Measurements from ENCODE around the gene VIPR2. TPM values are rescaled to one million over a fixed set of nuclear protein-coding genes. Genes with fewer than 3 reads are reported as not detected.
"Not testable (repeated sequence)": the region's sequence is repeated elsewhere in the genome, so short reads cannot be mapped to it uniquely, and the experiment has no call there.

VIPR2 gene
- total and polyA plus RNA-seq, 2 experiments from 2014 or later, result 2.2 to 2.4 TPM

- no peak for DNase-seq (ENCODE audit: low read depth in 1 of 2, low spot score in 1 of 2)
- Histone ChIP-seq H3K27me3 (no peaks in the 10 kb centered on the region), H3K36me3 (no peaks in the 10 kb centered on the region), H3K4me3 (no peak overlapping the region), H3K9me3 (ENCODE audit: low read depth) (no peaks in the 10 kb centered on the region), H3K4me1 (ENCODE audit: low read depth) (no peaks in the 10 kb centered on the region), H3K27ac (no peak overlapping the region)
- TF ChIP-seq CTCF (IDR thresholded peaks at IDR 0.05; ENCODE audit: low read depth, low read length), result no peak
Observed at GRCh38 chr7:159169391-159169790, 24.7 kb upstream of the VIPR2 start.

- H3K36me3 ChIP-seq, result no peaks in the 10 kb centered on the region
- no peaks in the 10 kb centered on the region for H3K27me3 ChIP-seq
- no peaks in the 10 kb centered on the region for H3K4me1 ChIP-seq (ENCODE audit: low read depth)
- no peak overlapping the region for H3K27ac ChIP-seq
- TF ChIP-seq CTCF (IDR thresholded peaks at IDR 0.05; ENCODE audit: low read depth, low read length), result no peak
- H3K4me3 ChIP-seq, result no peak overlapping the region
- DNase-seq (ENCODE audit: low read depth in 1 of 2, low spot score in 1 of 2), result no peak
- H3K9me3 ChIP-seq (ENCODE audit: low read depth), result no peaks in the 10 kb centered on the region
Observed at GRCh38 chr7:159167139-159167538, 22.5 kb upstream of the VIPR2 start.

GRCh38 chr7:159166530-159166929 lies 21.9 kb upstream of the VIPR2 start:
- DNase-seq (ENCODE audit: low read depth in 1 of 2, low spot score in 1 of 2), result no peak
- H3K27ac ChIP-seq, result no peak overlapping the region
- no peak for TF ChIP-seq CTCF (IDR thresholded peaks at IDR 0.05; ENCODE audit: low read depth, low read length)
- no peaks in the 10 kb centered on the region for H3K36me3 ChIP-seq
- H3K4me3 ChIP-seq, result no peak overlapping the region
- H3K27me3 ChIP-seq, result no peaks in the 10 kb centered on the region
- no peaks in the 10 kb centered on the region for H3K4me1 ChIP-seq (ENCODE audit: low read depth)
- H3K9me3 ChIP-seq (ENCODE audit: low read depth), result no peaks in the 10 kb centered on the region

GRCh38 chr7:159165352-159165751 lies 20.7 kb upstream of the VIPR2 start:
- no peak for DNase-seq (ENCODE audit: low read depth in 1 of 2, low spot score in 1 of 2)
- Histone ChIP-seq H3K4me1 (ENCODE audit: low read depth) (no peaks in the 10 kb centered on the region), H3K4me3 (no peak overlapping the region), H3K36me3 (no peaks in the 10 kb centered on the region), H3K27ac (no peak overlapping the region), H3K9me3 (ENCODE audit: low read depth) (no peaks in the 10 kb centered on the region), H3K27me3 (no peaks in the 10 kb centered on the region)
- TF ChIP-seq CTCF (IDR thresholded peaks at IDR 0.05; ENCODE audit: low read depth, low read length), result no peak

- not testable (repeated sequence) for H3K4me3 ChIP-seq; H3K9me3 ChIP-seq (ENCODE audit: low read depth); H3K36me3 ChIP-seq; DNase-seq (ENCODE audit: low read depth in 1 of 2, low spot score in 1 of 2); H3K4me1 ChIP-seq (ENCODE audit: low read depth); H3K27ac ChIP-seq; H3K27me3 ChIP-seq
Observed at GRCh38 chr7:159163703-159164301, 19.1 kb upstream of the VIPR2 start.

- not testable (repeated sequence) for H3K4me1 ChIP-seq (ENCODE audit: low read depth); DNase-seq (ENCODE audit: low read depth in 1 of 2, low spot score in 1 of 2); H3K36me3 ChIP-seq; H3K4me3 ChIP-seq; H3K9me3 ChIP-seq (ENCODE audit: low read depth); H3K27me3 ChIP-seq; H3K27ac ChIP-seq
Observed at GRCh38 chr7:159162050-159162626, 17.5 kb upstream of the VIPR2 start.

Data from cardiac muscle cell (in vitro differentiated cells and primary cell).